Activated naive CD8-positive, alpha-beta T cell treated with anti-CD3 and anti-CD28 coated beads, Interleukin-2, amount 50 U/mL, for 24 hours (primary cell): ENCODE results near the gene OAT.
A peak's percentile ranks its signal among the peaks of the same experiment; 100 is the strongest.

Source experiments
- ATAC-seq: fragments of 150-1000 bp; cut with Tn5 transposase; one replicate; pipeline ENCODE4 v1.10.0; 2021
- DNase-seq: peaks from one replicate; pipeline ENCODE4 v3.0.0; 2021
- H3K27ac Mint-ChIP-seq: one replicate; pipeline ENCODE4 v1.8.0; 2021; ENCODE audit warnings: mild to moderate bottlenecking, mixed read lengths
- H3K27me3 Mint-ChIP-seq: one replicate; pipeline ENCODE4 v1.8.0; 2021; ENCODE audit warnings: mixed read lengths
- H3K36me3 Mint-ChIP-seq: one replicate; pipeline ENCODE4 v1.8.0; 2021; ENCODE audit warnings: low read depth, mixed read lengths
- H3K4me1 Mint-ChIP-seq: one replicate; pipeline ENCODE4 v1.8.0; 2021; ENCODE audit warnings: mixed read lengths
- H3K4me3 Mint-ChIP-seq: one replicate; pipeline ENCODE4 v1.8.0; 2021; ENCODE audit warnings: mild to moderate bottlenecking, moderate library complexity, mixed read lengths
- H3K9me3 Mint-ChIP-seq: one replicate; pipeline ENCODE4 v1.8.0; 2021; ENCODE audit warnings: mixed read lengths

The OAT gene

DNA sequence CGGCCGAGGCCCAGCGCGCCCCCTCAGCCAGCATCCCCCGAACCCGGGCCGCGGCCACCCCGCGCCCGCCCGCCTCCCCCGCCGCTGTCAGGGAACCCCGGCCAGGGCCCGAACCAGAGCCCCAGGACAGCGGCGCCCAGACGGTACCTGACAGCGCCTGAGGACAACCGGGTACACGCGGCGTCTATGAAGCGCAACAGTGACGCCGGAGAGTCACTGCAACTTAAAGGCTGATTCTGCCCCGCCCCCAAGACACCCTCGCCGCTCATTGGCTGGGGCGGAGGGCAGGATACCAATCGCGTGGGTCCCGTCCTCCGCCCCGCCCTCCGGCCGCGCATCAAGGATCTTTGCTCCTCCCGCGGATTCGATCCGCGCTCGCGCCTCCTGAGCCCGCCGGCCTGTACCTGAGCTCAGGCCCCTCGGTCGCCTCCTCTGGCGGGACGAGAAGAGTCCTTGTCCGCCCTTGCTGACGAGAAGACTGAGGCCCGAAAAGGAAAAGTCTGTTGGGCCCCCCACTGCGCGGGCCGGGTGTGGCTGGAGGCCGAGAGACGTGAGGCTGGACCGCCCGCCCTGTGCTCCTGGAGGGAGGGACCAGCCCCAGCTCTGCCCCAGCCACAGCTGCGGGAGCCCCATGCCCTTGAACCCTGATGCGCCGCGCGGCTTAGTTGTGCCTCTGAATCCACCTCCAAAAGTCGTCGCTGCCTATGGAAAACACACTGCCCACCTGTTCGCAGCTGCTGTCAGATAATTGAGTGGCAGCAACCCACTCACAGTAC, at the start of gene OAT:
Gene OAT, minus strand, starts transcription at position 198 of the 776 bp plus-strand sequence. CDS start 6,752 bp downstream, outside the sequence.
- Mint-ChIP-seq H3K27me3 (peaks cover 15% of the 10 kb centered on the region), H3K27ac (peak within 1 kb of the TSS; percentile 60), H3K9me3 (no peaks in the 10 kb centered on the region), H3K4me3 (peak within 1 kb of the TSS; percentile 82), H3K4me1 (peaks cover 18% of the 10 kb centered on the region), H3K36me3 (no peaks in the 10 kb centered on the region)
- ATAC-seq (peak; percentile 96), DNase-seq (peak; percentile 95)

DNA sequence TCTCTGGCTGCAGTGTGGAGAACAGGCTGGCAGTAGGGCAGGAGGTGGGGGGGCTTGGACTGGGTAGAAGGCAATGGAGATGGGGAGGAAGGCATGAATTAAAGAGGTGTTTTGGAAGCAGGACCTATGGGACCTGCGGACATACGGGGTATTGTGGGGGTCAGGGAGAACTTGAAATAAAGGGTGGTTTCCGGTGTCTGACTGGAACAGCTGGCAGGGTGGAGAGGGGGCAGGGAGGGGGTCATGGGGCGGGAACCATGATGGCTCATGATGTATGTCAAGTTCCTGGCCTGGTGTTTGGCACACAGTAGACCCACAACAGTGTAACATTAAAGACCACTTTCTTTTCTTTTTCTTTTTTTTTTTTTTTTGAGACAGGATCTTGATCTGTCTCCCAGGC, 48.4 kb upstream of the OAT start:
- H3K9me3 Mint-ChIP-seq: no peaks in the 10 kb centered on the region
- H3K27ac Mint-ChIP-seq: no peak overlapping the region
- DNase-seq (no peak), ATAC-seq (no peak)
- H3K27me3 Mint-ChIP-seq: no peaks in the 10 kb centered on the region
- peaks cover 21% of the 10 kb centered on the region for H3K4me1 Mint-ChIP-seq
- H3K4me3 Mint-ChIP-seq: no peak overlapping the region
- H3K36me3 Mint-ChIP-seq: peaks cover 3% of the 10 kb centered on the region

DNA sequence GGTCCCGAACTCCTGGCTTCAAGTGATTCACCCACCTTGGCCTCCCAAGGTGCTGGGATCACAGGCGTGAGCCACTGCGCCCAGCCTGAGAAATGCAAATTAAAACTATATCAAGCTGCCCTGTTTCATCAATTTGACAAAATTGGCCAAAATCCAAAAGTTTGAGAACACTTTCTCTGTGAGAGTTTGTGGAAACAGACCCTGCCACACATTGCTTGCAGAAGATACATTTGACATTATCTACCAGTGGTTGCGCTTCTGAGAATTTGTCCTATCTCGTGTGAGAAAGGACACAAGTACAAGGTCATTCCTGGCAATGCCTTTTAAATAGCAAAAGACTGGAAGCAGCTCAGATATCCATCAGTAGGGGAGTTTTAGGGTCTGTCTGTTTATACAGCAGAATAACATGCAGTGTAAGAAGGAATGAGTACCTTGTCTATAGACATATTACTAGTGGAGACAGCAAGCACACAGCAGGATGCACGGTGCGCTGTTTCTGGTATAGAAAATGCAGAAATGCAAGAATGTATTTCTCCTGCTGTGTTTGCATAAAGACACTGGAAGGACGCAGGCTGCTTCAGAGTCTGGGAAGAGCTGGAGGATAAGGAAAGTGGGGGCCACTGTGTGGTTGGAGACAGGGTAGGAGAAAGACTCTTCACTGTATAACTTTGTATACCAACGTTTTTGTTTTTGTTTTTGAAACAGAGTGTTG, 47.2 kb upstream of the OAT start:
- ATAC-seq (no peak), DNase-seq (no peak)
- Mint-ChIP-seq H3K27me3 (no peaks in the 10 kb centered on the region), H3K4me3 (no peak overlapping the region), H3K36me3 (peaks cover 4% of the 10 kb centered on the region), H3K27ac (no peak overlapping the region), H3K4me1 (peaks cover 27% of the 10 kb centered on the region), H3K9me3 (no peaks in the 10 kb centered on the region)

DNA sequence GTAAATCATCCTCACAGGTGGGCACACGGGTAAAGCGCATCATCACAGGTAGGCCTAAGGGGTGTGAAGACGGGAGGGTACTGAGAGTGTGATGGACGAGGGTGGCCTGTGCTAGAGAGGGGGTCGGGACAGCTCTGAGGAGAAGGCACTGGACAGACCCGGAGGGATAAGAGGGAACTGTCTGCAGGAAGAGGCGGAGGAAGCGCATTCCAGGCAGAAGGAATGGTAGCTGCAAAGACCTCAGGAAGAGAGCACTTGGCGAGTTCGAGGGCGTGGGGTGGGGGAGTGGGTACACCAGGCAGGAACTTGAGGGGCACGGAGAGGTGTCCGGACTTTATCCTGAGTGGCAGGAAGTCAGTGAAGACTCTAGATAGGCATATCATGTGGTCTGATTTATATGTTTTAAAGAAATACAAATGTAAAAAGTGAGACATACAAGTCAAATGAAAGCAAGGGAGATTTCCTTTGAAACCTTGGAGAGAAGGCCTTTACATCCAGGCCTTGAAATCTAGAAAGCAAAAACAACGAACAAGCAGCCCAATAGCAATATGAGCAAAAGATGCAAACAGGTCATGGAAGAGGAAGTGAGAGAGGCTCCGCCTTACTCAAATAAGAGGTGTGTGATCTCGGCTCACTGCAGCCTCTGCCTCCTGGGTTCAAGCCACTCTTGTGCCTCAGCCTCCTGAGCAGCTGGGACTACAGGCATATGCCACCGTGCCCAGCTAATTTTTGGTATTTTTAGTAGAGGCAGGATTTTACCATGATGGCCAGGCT, 46.5 kb upstream of the OAT start:
- H3K27me3 Mint-ChIP-seq: no peaks in the 10 kb centered on the region
- H3K27ac Mint-ChIP-seq: peak overlapping the region; percentile 70
- no peak overlapping the region for H3K4me3 Mint-ChIP-seq
- ATAC-seq (no peak), DNase-seq (no peak)
- no peaks in the 10 kb centered on the region for H3K9me3 Mint-ChIP-seq
- H3K4me1 Mint-ChIP-seq: peaks cover 27% of the 10 kb centered on the region
- peaks cover 4% of the 10 kb centered on the region for H3K36me3 Mint-ChIP-seq

DNA sequence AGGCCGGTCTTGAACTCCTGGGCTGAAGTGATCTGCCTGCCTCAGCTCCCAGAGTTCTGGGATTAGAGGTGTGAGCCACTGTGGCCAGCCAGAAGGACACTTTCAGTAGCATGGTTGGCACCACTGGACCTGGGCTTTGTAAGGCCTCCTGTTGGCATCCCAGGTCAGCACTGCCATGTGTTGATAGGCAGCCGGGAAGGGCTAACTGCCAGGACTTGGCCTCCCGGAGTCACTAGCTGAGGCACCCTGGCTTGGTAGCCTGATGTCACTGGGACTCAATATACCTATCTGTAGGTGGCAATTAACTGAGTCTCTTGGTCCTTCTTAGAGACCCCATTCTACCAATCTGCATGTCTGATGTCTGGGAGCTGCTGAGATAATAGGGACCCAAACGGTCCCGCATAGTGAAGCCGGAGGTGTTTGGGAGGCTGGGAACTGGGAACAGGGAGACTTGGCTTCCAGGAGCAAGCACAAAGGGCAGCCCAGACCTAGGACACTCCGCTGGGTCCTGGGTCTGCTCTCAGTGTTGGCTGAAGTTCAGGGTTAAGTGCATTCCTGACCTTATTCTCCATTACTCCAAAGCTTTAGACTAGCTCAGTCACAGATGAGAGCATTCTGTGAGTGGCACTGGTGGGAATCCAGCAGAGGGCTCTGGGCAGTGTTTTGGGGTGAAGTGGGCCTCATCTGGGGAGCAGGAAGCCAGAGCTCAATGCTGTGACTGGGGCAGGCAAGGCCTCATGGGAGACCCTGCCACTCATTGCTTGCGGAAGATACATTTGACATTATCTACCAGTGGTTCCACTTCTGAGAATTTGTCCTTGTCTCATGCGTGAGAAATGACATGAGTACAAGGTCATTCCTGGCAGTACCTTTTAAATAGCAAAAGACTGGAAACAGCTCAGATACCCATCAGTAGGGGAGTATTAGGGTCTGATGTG, 45.6 kb upstream of the OAT start:
- Mint-ChIP-seq H3K27me3 (peaks cover 2% of the 10 kb centered on the region), H3K36me3 (peaks cover 4% of the 10 kb centered on the region), H3K27ac (peak overlapping the region; percentile 70), H3K9me3 (no peaks in the 10 kb centered on the region), H3K4me1 (peaks cover 27% of the 10 kb centered on the region), H3K4me3 (no peak overlapping the region)
- no peak for DNase-seq
- no peak for ATAC-seq

DNA sequence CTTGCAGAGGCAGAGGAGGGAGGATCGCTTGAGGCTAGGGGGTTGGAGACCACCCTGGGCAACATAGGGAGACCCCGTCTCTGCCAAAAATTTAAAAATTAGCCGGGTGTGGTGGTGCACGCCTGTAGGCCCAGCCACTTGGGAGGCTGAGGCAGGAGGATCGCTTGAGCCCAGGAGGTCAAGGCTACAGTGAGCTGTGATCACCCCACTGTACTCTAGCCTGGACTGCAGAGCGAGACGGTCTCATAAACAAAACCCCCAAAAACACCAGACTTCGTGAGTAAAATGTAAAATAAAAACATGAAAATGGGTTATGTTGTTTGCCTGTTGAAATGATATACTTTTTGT, 43.6 kb upstream of the OAT start:
- Mint-ChIP-seq H3K27me3 (peaks cover 10% of the 10 kb centered on the region), H3K9me3 (no peaks in the 10 kb centered on the region), H3K4me3 (peak overlapping the region; percentile 85), H3K36me3 (peaks cover 4% of the 10 kb centered on the region), H3K4me1 (peaks cover 27% of the 10 kb centered on the region), H3K27ac (peak overlapping the region; percentile 56)
- DNase-seq (no peak), ATAC-seq (no peak)

DNA sequence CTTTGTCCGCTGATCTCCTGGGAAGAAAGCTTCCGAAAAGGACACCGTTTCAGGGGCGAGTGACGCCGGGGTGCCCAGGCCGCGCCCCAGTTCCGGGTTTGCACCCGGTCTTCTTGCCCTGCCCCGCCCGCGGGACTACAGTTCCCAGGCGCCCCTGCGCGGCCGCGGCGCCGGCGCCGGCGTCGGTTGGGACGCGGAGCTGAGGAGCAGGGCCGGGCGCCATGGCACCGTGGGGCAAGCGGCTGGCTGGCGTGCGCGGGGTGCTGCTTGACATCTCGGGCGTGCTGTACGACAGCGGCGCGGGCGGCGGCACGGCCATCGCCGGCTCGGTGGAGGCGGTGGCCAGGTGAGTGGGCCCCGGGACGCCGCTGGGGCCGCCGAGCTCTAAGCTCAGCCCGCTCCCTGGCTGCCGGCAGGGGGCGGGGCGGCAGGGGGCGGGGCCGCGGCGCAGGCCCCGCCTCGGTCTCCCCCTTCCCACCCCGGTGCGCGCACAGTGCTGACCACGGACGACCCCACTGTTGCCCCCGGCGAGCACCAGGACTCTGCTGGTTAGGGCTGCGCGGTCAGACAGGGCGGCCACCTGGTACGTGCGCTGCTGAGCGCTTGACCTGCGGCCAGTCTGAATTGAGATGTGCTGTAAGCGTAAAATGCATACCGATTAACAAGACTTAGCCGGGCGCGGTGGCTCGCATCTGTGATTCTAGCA, 43.1 kb upstream of the OAT start, which contains the start of gene LHPP:
Gene LHPP, plus strand, starts transcription at position 182 of the 706 bp plus-strand sequence. Its CDS starts 40 bp downstream, at position 222.
- peak; percentile 87 for DNase-seq
- peaks cover 4% of the 10 kb centered on the region for H3K36me3 Mint-ChIP-seq
- peaks cover 10% of the 10 kb centered on the region for H3K27me3 Mint-ChIP-seq
- no peaks in the 10 kb centered on the region for H3K9me3 Mint-ChIP-seq
- peak within 1 kb of the TSS; percentile 85 for H3K4me3 Mint-ChIP-seq
- peak; percentile 98 for ATAC-seq
- peak within 1 kb of the TSS; percentile 90 for H3K27ac Mint-ChIP-seq
- peaks cover 27% of the 10 kb centered on the region for H3K4me1 Mint-ChIP-seq

DNA sequence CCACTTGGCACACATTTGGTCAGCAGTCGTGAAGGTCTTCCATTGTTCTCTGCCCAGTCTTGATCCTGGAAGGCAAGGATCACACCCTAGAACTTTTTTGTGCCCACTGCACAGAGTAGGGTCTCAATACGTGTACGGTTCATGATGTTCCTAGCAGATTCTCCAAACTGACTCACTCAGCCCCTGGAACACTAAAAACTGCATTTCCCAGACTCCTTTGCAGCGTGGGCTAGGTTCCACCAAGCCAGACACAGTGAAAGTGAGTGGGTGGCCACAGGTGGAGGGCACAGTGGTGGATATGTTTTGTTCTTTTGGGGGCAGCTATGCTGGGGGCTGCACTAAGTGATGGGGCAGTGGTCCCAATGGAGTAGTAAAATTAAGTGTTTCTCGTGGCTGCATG, 41.4 kb upstream of the OAT start:
- Mint-ChIP-seq H3K27me3 (peaks cover 22% of the 10 kb centered on the region), H3K4me3 (no peak overlapping the region)
- ATAC-seq: no peak

DNA sequence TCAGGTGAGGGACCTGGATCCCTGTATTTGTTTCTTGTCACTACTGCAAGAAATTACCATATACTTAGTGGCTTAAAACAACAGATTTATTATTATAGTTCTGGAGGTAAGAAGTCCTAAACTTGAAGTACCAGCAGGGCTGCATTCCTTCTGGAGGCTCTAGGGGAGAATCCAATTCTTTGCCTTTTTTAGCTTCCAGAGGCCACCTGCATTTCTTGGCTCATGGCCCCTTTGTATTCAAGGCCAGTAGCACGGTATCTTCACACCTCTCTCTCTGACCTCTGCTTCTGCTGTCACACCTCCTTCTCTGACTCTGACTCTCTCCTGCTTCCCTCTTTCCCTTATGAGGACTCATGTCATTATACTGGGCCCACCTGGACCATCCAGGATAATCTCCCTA, 40.7 kb upstream of the OAT start:
- DNase-seq: no peak
- H3K36me3 Mint-ChIP-seq: peaks cover 4% of the 10 kb centered on the region
- no peak overlapping the region for H3K4me3 Mint-ChIP-seq
- no peak for ATAC-seq
- H3K27ac Mint-ChIP-seq: no peak overlapping the region
- no peaks in the 10 kb centered on the region for H3K9me3 Mint-ChIP-seq
- peaks cover 11% of the 10 kb centered on the region for H3K4me1 Mint-ChIP-seq
- peaks cover 29% of the 10 kb centered on the region for H3K27me3 Mint-ChIP-seq

More for the DNA sequence above, 41.4 kb upstream of the OAT start:
- Mint-ChIP-seq H3K36me3 (peaks cover 4% of the 10 kb centered on the region), H3K9me3 (no peaks in the 10 kb centered on the region), H3K27ac (no peak overlapping the region), H3K4me1 (peaks cover 19% of the 10 kb centered on the region)
- DNase-seq: peak; percentile 13

DNA sequence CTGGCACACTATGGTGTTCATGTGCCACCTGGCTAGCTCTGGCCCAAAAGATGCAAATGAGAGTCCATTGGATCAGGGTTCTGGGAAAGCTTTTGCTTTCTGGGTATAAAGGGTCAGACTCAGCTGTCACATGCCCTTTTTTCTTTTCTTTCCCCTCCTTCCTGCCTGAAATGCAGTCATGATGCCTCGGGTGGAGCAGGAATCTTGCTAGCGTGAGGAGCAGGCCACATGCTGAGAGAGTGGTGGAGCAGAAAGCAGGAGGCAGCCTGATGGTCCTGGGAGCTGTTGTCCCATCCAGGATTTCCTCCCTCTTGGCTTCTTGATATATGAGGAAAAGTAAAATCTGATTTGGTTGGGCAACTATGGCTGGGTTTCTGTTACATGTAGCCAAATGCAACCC, 40.2 kb upstream of the OAT start:
- no peaks in the 10 kb centered on the region for H3K9me3 Mint-ChIP-seq
- H3K4me3 Mint-ChIP-seq: no peak overlapping the region
- H3K4me1 Mint-ChIP-seq: peaks cover 8% of the 10 kb centered on the region
- peaks cover 1% of the 10 kb centered on the region for H3K36me3 Mint-ChIP-seq
- DNase-seq (no peak), ATAC-seq (no peak)
- H3K27ac Mint-ChIP-seq: no peak overlapping the region
- peaks cover 32% of the 10 kb centered on the region for H3K27me3 Mint-ChIP-seq

DNA sequence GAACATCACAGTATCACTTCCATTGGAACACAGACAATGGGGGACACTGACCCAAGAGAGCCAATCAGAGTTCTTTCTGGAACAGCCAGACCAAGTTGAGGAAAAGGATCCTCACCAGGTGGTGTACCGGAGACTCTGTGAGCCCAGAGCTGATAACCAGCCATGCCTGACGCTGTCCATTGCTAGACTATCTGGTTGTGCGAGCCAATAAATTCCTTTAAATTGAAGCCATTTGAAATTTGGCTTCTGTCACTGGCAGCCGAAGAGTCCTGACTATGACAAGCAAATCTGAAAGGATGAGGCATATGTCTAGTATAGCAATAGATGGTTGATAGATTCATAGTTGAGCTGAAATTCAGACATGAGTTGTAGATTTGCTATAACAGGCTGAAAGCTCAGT, 39.8 kb upstream of the OAT start:
- peaks cover 1% of the 10 kb centered on the region for H3K36me3 Mint-ChIP-seq
- peaks cover 8% of the 10 kb centered on the region for H3K4me1 Mint-ChIP-seq
- peaks cover 36% of the 10 kb centered on the region for H3K27me3 Mint-ChIP-seq
- ATAC-seq (no peak), DNase-seq (no peak)
- no peaks in the 10 kb centered on the region for H3K9me3 Mint-ChIP-seq
- H3K4me3 Mint-ChIP-seq: no peak overlapping the region
- H3K27ac Mint-ChIP-seq: no peak overlapping the region

DNA sequence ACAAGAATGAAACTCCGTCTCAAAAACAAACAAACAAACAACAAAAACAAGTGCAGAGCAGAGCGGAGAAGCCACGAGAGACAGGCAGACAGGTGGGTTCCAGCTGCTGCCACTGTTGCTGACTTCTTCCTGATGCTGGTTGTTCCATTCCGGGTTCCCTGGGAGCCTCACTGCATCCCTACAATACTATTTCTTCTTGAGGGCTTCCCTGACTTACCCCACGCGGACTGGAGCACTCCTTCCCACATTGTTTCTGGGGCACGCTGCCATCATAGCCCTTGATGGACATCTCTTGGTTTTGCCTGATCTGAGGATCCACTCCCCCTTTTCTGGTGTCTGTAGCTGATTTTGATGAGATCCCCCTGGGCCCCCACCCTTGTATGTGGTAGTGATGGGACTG, 36.7 kb upstream of the OAT start:
- Mint-ChIP-seq H3K4me3 (no peak overlapping the region), H3K9me3 (no peaks in the 10 kb centered on the region)
- no peak for DNase-seq

DNA sequence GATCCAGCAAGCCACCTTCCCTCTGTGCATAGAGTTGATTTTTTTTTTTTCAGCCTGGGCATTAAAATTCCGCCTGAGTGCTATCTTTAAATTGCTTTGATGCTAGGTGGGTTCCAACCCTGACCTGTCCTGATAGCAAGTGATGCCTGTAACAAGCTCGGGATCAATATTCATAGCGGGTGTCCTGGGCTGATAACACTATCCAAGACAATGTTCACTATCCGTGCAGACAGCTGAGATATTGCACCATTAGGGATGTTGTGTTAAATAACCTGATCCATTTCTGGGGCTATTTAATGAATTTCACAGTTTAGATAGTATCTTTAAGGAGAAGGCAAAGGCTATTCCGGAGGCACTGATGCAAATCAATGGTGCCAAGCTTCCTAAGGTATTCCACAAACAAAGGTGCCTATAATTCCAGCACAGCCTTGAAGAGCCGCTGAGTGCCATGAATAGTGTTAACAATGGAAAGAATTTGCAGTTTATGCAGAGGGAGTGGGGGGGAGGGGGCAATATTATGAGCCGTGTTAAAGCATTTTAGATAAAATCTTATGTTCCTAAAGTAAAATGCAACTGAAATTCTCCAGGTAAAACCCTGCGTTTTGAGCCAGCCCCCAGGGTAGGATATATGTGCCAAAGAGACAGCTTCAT, 35.4 kb upstream of the OAT start:
- Mint-ChIP-seq H3K36me3 (no peaks in the 10 kb centered on the region), H3K4me1 (peaks cover 7% of the 10 kb centered on the region), H3K27me3 (peaks cover 70% of the 10 kb centered on the region), H3K4me3 (no peak overlapping the region), H3K27ac (no peak overlapping the region), H3K9me3 (no peaks in the 10 kb centered on the region)
- no peak for DNase-seq
- no peak for ATAC-seq

More for the DNA sequence above, 36.7 kb upstream of the OAT start:
- Mint-ChIP-seq H3K36me3 (no peaks in the 10 kb centered on the region), H3K27ac (no peak overlapping the region), H3K27me3 (peaks cover 62% of the 10 kb centered on the region), H3K4me1 (peaks cover under 1% of the 10 kb centered on the region)
- ATAC-seq: no peak
